ENCODE measurements around the gene CDH4.

- TF ChIP-seq CTCF (IDR thresholded peaks at IDR 0.05) (no peak), POLR2AphosphoS5 (IDR thresholded peaks at IDR 0.05; ENCODE audit: low read depth, low read length) (no peak)
Measured at GRCh38 chr20:61662968-61663331, 410.9 kb downstream of the CDH4 start.
